ENCODE data around the gene BNIP5. TPM values are rescaled to one million over a fixed set of nuclear protein-coding genes. Genes with fewer than 3 reads are reported as not detected.

The BNIP5 gene
- total and polyA plus RNA-seq, 12 donors = 0.04 to 0.11 TPM; not detected in 10

GRCh38 chr6:36345681-36346466, 9.2 kb upstream of the BNIP5 start:
- no peak for TF ChIP-seq POLR2A (IDR thresholded peaks at IDR 0.05)
- TF ChIP-seq, protein P1, sequence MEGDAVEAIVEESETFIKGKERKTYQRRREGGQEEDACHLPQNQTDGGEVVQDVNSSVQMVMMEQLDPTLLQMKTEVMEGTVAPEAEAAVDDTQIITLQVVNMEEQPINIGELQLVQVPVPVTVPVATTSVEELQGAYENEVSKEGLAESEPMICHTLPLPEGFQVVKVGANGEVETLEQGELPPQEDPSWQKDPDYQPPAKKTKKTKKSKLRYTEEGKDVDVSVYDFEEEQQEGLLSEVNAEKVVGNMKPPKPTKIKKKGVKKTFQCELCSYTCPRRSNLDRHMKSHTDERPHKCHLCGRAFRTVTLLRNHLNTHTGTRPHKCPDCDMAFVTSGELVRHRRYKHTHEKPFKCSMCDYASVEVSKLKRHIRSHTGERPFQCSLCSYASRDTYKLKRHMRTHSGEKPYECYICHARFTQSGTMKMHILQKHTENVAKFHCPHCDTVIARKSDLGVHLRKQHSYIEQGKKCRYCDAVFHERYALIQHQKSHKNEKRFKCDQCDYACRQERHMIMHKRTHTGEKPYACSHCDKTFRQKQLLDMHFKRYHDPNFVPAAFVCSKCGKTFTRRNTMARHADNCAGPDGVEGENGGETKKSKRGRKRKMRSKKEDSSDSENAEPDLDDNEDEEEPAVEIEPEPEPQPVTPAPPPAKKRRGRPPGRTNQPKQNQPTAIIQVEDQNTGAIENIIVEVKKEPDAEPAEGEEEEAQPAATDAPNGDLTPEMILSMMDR (IDR thresholded peaks at IDR 0.05) = no peak
- Histone ChIP-seq H3K4me3 (no peak overlapping the region), H3K9me3 (replicated peaks in 1 of 3) (no peaks in the 10 kb centered on the region), H3K27me3 (no peaks in the 10 kb centered on the region), H3K36me3 (replicated peaks in 1 of 2) (no peaks in the 10 kb centered on the region), H3K27ac (no peak overlapping the region), H3K4me1 (replicated peaks in 1 of 2) (peaks cover 0 to 11% of the 10 kb centered on the region in 2 donors)
- intact Hi-C loops (cut with DNase I) = no loop called here
- no peak for DNase-seq
- 84 to 87% (median 86%) methylated on average over 12 to 13 of the region's 13 CpGs for WGBS, 4 donors

DNA sequence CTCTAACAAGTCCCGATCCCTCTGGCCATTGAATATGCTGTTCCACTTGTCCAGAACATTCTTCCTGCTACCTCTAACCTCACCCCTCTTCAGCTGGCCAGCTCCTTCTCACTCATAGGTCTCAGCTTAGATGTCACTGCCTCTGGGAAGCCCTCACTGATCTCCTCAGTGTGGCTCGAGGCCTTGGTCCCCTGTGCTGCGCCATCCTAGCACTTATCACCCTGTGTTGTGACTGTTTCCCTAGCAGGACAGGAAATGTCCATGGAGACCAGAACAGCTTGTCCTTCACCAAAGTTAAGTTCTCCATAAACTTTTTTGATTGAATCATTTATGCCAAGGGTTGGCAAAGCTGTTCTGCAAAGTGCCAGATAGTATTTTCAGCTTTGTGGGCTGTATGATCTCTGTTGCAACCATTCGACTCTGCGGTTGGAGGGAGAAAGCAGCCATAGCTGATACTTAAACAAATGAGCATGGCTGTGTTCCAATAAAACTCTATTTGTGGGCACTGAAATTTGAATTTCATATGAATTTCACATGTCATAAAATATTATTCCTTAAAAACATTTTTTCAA, 6.5 kb upstream of the BNIP5 start:
- no peak overlapping the region for H3K4me3 ChIP-seq
- H3K27ac ChIP-seq = no peak overlapping the region
- no peaks in the 10 kb centered on the region for H3K36me3 ChIP-seq (replicated peaks in 1 of 2)
- WGBS, 4 donors = 69 to 91% (median 84%) methylated on average over 5 of the region's 5 CpGs
- DNase-seq = no peak
- H3K27me3 ChIP-seq = no peaks in the 10 kb centered on the region
- intact Hi-C loops (cut with DNase I) = no loop called here
- no peaks in the 10 kb centered on the region for H3K4me1 ChIP-seq (replicated peaks in 1 of 2)
- TF ChIP-seq POLR2A (IDR thresholded peaks at IDR 0.05) = no peak
- TF ChIP-seq, protein P1 (IDR thresholded peaks at IDR 0.05) = no peak
- no peaks in the 10 kb centered on the region for H3K9me3 ChIP-seq (replicated peaks in 1 of 3)

- H3K4me1 ChIP-seq (replicated peaks in 1 of 2) = no peaks in the 10 kb centered on the region
- DNase-seq = peak; percentile 65 to 90 (median 74)
- no peaks in the 10 kb centered on the region for H3K27me3 ChIP-seq
- H3K27ac ChIP-seq = no peak overlapping the region
- intact Hi-C loops (cut with DNase I) = no loop called here
- TF ChIP-seq, protein P1 (IDR thresholded peaks at IDR 0.05) = peak; percentile 73 to 97 (median 89)
- TF ChIP-seq POLR2A (IDR thresholded peaks at IDR 0.05) = no peak
- no peak overlapping the region for H3K4me3 ChIP-seq
- no peaks in the 10 kb centered on the region for H3K36me3 ChIP-seq (replicated peaks in 1 of 2)
- WGBS, 4 donors = 29 to 30% (median 30%) methylated on average over 29 to 36 of the region's 36 CpGs
- no peaks in the 10 kb centered on the region for H3K9me3 ChIP-seq (replicated peaks in 1 of 3)
Observed at GRCh38 chr6:36340618-36341454, 4.1 kb upstream of the BNIP5 start.

DNA sequence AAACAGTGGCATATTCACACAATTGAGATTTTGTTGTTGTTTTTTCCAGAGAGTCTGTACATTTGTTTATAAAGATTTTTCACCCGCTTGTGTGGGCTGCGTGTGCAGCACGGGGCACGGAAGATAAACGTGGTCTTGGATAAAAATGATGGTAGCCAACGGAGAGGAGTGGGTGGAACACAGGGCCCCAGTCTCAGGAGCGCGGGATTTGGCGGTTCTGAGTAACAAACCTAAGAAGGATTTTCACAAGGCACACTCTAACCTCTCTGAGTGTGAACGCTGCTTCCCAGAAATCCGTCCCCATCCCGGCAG, 3.6 kb upstream of the BNIP5 start:
- intact Hi-C loops (cut with DNase I) = no loop called here
- Histone ChIP-seq H3K27me3 (peaks cover 6% of the 10 kb centered on the region), H3K4me1 (replicated peaks in 1 of 2) (peaks cover 0 to 4% of the 10 kb centered on the region in 2 donors), H3K27ac (no peak overlapping the region), H3K36me3 (replicated peaks in 1 of 2) (no peaks in the 10 kb centered on the region), H3K4me3 (no peak overlapping the region), H3K9me3 (replicated peaks in 1 of 3) (no peaks in the 10 kb centered on the region)
- TF ChIP-seq, protein P1 (IDR thresholded peaks at IDR 0.05) = no peak
- no peak for TF ChIP-seq POLR2A (IDR thresholded peaks at IDR 0.05)
- DNase-seq = no peak
- WGBS, 4 donors = 71 to 76% (median 75%) methylated on average over 12 of the region's 12 CpGs
